SKM-1 (cell line): ENCODE results near the gene SLC37A4.
A peak's percentile ranks its signal among the peaks of the same experiment; 100 is the strongest.
"Not testable (repeated sequence)": the region's sequence is repeated elsewhere in the genome, so short reads cannot be mapped to it uniquely, and the experiment has no call there.

Source experiments
- DNase-seq: peaks from one replicate; lab custom pipeline; 2025; ENCODE audit not compliant: unreplicated experiment; lab: John Stamatoyannopoulos, UW

SLC37A4 gene

DNA sequence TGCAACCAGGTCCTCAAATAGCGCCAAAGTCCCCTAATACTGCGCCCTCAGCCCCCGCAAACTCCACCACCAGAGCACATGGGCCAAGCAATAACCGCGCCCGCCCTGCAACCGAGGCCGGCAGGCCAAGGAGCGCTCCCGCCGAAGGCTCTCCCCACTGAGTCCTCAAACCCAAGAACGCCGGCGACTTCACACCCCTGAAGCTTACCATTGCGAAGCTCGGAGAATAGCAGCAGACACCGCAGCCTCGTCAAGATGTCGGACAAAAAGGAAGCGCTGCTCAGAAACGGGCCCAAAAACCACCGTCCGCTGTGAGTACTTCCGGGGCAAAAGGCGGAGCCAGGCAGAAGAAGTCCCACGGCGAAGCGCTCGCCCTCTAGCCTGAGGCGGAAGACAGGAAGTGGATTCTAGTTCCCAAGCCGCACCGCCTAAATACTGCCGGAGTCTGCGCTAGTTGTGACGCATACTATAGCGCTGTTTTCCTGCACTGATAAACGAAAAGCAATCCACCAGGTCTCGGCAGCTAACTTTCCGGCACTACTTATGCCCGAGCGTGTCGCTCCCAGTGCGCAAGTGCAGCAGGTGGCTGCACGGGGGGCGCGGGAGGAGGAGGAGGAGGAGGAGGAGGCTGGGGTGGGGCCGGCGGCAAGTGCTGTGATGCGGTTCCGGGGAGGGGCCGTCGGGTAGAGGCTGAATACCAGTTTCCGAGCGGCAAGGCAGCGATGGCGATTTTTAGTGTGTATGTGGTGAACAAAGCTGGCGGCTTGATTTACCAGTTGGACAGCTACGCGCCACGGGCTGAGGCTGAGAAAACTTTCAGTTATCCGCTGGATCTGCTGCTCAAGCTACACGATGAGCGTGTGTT lies 12.4 kb downstream of the SLC37A4 start, which contains the start of the genes RPS25 and TRAPPC4:
TSS of gene RPS25 (minus strand) at position 270 of the 865 bp plus-strand sequence. CDS start at position 211, 59 bp downstream.
TSS of gene TRAPPC4 (plus strand) at position 693 of the 865 bp plus-strand sequence. CDS start at position 723, 30 bp downstream.
- peak; percentile 94 for DNase-seq

DNA sequence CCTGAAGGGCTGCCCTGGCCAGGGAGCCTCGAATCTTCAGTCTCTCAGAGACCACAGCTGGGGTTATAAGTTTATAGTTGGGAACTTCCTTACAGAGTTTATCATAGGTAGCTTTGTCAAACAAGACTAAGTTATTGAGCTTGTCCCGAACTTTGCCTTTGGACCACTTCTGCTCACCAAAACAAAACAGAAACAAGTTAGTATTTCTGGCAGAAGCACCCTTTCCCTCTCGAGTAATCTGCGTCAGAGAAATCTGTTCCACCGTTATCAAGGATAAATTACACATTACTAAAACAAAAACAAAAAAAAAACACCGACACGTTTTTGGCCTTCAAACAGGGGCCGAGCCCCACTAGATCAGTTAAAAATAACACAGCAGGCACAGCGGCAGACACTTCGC lies 13.3 kb downstream of the SLC37A4 start:
- DNase-seq: not testable (repeated sequence)

DNA sequence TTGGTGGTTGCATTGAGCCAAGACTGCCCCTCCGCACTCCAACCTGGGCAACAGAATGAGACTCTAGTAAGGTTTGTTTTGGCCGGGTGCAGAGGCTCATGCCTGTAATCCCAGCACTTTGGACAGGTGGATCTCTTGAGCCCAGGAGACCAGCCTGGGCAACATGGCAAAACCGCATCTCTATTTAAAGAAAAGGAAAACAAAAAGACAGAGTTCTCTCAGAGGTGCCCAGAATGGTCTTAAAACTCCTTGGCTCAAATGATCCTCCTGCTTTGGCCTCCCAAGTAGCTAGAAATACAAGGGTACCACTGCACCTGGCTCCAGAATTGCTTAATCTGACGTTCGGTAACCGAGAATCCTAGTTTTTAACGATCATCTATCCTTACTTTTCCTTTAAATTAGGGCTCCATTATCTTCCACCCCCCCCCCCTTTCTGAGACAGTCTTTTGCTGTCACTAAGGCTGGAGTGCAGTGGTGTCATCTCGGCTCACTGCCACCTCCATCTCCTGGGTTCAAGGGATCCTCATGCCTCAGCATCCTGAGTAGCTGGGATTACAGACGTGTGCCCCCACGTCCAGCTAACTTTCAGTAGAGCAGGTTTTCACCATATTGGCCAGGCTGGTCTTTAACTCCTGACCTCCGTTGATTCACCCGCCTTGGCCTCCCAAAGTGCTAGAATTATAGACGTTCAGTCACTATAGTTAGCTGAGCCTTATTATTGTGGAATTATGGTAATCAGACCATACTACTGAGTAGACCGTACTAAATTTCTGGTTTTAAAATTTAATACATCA lies 14.3 kb downstream of the SLC37A4 start:
- DNase-seq: no peak

DNA sequence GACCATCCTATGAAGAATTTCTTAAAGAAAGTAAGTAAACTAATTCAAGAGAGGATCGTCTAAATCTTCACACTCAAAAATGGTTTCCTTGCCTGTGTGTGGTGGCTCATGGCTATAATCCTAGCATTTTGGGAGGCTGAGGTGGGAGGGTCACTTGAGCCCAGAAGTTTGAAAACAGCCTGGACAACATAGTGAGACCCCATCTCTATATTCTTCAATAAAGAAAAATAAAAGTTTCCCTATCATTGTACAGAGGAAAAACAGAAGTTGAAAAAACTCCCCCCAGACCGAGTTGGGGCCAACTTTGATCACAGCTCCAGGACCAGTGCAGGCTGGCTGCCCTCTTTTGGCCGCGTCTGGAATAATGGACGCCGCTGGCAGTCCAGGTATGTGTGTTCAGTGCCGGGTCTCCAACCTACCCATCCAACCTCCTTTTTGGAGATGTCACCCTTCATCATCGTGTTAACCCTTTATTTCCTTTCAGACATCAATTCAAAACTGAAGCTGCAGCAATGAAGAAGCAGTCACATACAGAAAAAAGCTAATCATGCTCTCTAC lies 15.5 kb downstream of the SLC37A4 start:
- DNase-seq: no peak

DNA sequence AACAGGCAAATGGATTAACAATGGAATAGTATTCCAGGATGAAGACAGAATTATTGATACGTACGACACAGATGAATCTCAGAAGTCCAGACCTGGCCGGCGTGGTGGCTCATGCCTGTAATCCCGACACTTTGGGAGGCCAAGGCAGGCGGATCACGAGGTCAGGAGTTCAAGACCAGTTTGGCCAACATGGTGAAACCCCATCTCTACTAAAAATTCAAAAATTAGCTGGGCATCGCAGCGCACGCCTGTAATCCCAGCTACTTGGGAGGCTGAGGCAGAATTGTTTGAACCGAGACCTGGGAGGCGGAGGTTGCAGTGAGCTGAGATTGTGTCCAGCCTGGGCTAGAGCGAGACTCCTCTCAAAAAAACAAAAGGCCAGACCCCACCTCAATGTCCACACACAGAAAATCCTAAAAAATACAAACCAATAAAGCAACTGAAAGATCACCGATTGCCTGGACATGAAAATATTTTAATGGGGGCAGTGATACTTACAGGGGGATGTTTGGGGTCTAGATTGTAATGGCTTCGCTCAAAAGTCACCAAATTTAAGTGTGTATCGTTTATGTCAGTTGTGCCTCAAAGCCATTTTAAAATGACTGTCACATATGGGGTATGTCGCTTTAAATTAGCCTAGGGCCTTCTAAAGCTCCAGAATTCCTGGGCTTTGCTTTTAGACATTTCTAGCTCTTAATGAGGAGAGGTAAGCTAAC lies 16.3 kb downstream of the SLC37A4 start:
- no peak for DNase-seq

DNA sequence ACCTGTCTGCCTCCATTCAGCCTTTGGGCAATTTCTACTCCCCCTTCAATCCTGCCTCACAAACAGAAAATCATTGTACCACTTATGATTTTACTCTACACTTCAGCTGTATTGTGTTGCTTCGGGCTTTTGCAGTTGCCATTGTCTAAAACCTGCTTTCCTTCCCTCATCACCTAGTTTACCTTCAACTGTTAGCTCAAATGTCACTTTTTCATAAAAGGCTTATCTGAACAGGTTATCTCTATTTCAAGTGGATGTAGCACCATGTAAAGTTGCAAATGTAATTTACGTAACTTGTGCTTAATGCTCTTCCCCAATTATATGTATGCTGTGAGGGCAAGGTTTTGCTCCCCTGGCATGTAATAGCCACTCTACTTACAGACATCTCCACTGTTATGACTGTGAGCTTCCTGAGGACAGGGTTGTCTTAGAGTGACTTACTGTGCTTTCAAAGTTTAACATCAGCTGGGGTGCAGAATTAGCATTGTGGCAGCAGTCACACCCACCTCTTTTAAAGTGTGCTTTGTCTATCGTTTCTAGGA lies 18.0 kb downstream of the SLC37A4 start:
- no peak for DNase-seq

DNA sequence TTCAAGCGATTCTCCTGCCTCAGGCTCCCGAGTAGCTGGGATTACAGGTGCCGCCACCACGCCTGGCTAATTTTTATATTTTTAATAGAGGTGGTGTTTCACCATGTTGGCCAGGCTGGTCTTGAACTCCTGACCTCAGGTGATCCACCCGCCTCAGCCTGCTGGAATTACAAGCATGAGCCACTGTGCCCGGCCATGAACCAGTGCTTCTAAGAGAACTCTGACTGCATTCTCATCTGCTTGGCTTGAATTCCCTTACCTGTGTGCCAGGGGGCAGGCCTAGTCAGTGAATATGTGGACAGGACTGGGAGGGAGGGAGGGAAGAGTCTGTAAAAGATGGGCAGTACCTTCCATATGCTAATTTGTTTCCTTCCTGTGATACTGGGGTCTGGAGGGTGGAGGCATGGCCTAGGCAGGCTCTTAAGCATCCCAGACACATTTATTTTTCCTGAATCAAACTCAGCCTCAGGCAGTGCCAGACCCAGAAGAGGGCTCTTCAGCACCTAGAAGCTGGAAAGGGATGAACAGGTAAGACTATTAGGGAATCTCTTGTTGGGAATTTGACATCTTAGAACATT lies 19.1 kb downstream of the SLC37A4 start:
- no peak for DNase-seq

DNA sequence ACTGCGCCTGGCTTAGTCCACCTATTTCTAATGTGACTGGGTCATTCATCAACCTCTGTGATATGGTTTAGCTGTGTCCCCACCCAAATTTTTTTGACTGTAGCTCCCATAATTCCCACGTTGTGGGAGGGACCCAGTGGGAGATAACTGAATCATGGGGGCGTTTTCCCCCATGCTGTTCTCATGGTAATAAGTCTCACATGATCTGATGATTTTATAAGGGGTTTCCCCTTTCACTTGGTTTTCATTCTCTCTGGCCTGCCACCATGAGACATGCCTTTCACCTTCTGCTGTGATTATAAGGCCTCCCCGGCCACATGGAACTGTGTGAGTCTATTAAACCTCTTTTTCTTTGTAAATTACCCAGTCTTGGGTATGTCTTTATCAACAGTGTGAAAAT lies 24.0 kb downstream of the SLC37A4 start:
- DNase-seq: no peak

DNA sequence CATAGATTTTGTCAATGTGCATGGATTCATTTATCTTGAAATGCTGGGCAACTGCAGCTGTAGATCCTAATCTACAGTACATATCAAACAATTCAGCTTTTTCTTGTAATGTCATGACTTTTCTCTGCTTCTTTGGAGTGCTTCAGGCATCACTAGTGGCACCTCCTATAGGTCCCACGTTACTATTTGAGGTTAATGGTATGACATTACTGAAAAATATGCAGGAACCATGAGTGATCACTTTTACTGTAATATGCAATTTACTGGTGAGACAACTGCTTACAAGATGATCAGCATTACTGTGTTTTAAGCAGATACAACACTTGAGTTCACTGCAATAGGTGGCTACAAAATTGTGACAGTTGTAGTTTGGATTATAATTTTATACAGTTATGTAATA lies 29.8 kb downstream of the SLC37A4 start:
- DNase-seq: no peak

DNA sequence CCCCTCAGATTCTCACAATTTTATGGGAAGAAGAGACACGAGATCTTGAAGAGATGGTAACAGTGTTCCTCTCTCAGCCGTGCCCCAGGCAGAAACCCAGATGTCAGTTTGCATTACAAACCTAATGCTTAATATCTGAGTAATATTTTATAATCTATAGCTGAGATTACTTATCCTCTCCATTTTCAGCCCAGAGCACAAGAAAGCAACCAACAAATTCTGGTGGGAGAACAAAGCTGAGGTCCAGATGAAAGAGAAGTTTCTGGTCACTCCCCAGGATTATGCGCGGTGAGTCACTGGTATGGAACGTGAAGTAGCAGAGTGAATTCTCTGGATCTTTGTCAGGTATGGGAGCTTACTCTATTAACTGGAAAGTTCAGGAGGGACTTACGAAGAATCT lies 31.9 kb downstream of the SLC37A4 start:
- DNase-seq: no peak

DNA sequence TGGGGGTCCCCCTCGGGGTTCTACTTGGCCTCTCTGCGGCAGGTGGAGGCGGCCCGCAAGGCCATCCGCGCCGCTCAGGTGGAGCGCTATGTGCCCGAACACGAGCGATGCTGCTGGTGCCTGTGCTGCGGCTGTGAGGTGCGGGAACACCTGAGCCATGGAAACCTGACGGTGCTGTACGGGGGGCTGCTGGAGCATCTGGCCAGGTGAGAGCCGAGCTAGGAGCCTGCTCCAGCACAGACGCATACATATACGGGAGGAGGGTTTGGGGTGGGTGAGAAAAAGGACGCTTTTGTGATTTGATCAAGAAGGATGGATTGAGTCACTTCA lies 32.3 kb downstream of the SLC37A4 start:
- DNase-seq: no peak

DNA sequence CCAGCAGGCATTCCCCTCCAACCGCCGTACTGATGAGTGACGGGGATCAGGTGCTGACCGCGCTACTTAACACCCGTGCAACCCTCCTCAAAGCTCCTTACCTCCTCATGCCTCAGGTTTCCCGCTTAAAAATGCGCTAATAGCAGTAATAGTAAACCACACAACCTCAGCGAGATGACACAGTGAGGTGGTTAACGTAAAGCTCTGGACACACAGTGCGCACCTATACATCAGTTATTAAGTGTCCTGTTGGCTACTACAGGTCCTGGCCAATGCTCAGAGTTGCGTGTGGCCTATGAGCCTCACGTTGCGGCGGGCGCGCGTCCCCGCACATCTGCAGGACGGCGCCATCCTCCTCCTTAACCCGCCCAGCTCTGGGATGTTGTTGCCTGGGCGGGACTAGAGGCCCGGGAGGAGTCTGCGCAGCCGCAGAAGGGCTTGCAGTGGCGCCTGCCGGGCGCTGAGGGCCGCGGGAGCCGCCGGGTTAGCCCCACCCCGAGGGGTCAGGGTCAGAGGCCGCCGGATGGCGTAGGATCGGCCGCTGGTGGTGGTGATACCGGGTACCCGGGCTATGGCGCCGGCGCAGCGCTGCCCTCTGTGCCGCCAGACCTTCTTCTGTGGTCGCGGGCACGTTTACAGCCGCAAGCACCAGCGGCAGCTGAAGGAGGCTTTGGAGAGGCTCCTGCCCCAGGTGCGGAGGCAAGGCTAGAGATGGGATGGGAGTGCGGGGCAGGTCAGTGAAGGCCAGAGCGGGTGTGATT lies 32.9 kb downstream of the SLC37A4 start, which contains the start of gene CENATAC:
TSS of gene CENATAC (plus strand) at position 512 of the 761 bp plus-strand sequence. CDS start at position 572, 60 bp downstream.
- DNase-seq: peak; percentile 93

DNA sequence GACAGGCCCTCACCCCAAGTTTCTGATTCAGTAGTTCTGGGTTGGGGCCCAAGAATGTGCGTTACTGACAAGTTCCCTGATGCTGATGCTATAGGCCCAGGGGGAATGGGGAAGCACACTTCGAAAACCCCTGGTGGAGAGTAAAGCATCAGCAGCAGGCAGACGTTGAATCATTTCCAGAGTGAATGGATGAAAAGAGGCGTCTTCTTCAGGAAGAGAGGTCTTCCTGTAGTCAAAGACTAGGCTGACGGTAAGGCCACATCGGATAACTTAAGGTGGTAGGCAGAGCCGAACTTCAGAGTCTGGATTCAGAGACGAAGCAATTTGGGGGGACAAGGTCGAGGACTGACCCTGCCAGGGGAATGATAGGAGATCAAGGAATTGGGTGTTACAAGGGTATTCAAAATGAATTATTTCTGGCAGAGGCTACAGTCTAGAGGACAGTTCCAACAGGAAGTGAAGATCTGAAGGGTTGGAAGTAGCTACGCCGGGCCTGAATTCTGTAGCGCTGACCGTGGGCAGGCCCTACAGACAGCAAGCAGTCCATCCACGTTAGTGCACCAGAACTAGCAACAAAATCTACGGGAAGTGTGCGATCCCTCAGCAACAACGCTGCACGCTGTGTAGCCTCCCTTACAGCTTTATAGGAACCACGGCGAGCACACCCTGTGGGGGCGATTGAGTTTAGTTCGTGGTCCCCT lies 33.6 kb downstream of the SLC37A4 start:
- peak; percentile 30 for DNase-seq

DNA sequence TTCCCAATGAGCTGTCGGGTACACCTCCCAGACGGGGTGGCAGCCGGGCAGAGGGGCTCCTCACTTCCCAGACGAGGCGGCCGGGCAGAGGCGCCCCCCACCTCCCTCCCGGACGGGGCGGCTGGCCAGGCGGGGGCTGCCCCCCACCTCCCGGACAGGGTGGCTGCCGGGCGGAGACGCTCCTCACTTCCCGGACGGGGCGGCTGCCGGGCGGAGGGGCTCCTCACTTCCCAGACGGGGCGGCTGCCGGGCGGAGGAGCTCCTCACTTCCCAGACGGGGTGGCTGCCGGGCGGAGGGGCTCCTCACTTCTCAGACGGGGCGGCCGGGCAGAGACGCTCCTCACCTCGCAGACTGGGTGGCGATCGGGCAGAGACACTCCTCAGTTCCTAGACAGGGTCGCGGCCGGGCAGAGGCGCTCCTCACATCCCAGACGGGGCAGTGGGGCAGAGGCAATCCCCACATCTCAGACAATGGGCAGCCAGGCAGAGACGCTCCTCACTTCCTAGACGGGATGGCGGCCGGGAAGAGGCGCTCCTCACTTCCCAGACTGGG lies 39.1 kb downstream of the SLC37A4 start:
- DNase-seq: not testable (repeated sequence)

DNA sequence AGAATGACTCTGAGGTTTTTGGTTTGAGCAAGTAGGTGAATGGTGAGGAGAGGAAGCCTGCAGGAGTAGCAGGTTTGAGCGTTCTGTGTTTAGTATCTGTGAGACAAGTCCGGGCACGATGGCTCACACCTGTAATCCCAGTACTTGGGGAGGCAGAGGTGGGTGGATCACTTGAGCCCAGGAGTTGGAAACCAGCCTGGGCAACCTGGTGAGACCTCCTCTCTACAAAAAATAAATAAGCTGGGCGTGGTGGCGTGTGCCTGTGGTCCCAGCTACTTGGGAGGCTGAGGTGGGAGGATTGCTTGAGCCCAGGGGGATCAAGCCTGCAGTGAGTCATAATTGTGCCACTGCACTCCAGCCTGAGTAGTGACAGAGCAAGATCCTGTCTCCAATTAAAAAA lies 42.4 kb downstream of the SLC37A4 start:
- DNase-seq: no peak

DNA sequence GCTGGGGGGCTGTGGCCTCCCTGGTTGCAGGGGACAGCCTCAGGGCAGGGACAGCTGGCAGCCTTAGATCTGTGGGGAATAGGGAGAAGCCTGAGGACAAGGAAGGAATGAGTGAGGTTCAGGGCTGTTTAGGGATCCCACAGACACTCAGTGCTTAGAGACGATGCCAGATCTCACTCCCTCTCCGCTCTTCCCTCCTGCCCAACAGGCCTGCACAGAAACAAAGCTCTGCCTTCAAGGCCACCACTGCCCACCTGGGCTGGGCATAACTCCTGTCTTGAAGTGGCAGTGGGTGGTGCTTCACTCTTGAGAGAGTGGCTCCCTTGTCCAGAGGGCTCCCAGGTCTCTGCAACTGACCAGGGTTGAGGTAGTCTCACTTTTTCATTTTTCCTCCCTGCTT lies 45.9 kb downstream of the SLC37A4 start:
- no peak for DNase-seq

DNA sequence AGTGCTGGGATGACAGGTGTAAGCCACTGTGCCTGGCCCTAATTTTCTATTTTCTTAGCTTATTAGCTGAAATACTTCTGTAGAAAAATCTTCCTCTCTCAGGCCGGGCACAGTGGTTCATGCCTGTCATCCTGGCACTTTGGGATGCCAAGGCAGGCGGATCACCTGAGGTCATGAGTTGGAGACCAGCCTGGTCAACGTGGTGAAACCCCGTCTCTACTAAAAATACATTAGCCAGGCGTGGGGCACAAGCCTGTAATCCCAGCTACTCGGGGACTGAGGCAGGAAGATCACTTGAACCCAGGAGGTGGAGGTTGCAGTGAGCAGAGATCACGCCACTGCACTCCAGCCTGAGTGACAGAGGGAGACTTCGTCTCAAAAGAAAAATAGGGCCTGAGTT lies 46.3 kb downstream of the SLC37A4 start:
- DNase-seq: not testable (repeated sequence)

DNA sequence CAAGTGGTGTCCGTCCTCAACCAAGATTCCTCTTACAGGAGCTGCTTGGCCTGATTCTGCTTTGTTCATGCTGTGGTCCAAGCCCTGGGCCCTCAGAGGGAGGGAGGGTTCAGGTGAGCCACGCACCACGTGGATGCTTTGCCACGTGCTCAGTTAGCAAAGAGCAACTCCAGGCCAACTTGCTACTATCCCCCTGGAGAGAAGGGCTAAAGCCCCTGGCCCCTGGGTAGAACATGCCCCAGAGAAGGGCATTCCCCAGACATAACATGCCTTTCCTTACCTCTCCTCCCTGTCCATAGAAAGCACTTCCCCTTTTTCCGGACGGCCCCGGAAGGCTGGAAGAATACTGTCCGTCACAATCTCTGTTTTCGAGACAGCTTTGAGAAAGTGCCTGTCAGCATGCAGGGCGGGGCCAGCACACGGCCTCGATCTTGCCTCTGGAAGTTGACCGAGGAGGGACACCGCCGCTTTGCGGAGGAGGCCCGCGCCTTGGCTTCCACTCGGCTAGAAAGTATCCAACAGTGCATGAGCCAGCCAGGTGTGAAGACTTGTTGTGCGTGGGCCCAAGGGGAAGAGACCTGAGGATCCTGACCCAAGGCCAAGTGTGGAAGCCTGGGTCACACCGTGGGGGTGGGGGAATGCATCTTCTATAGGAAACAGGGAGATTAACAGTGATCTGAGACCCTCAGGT lies 50.3 kb downstream of the SLC37A4 start:
- no peak for DNase-seq
